Osteocyte (in vitro differentiated cells): Measurements from ENCODE around the gene CADPS. TPM values are rescaled to one million over a fixed set of nuclear protein-coding genes. Genes with fewer than 3 reads are reported as not detected.

ENCODE experiments used
- DNase-seq: peaks from one replicate; pipeline ENCODE4 v3.0.0; 2021; ENCODE audit warnings: mixed read lengths; ENCODE audit not compliant: unreplicated experiment; ENCODE audit errors: extremely low spot score
- H3K27ac Mint-ChIP-seq: one replicate; pipeline ENCODE4 v1.8.0; 2021; ENCODE audit warnings: mild to moderate bottlenecking, mixed read lengths; ENCODE audit not compliant: unreplicated experiment
- H3K27me3 Mint-ChIP-seq: one replicate; pipeline ENCODE4 v1.8.0; 2021; ENCODE audit warnings: mixed read lengths; ENCODE audit not compliant: unreplicated experiment
- H3K36me3 Mint-ChIP-seq: one replicate; pipeline ENCODE4 v1.8.0; 2021; ENCODE audit warnings: mixed read lengths; ENCODE audit not compliant: unreplicated experiment
- H3K4me1 Mint-ChIP-seq: one replicate; pipeline ENCODE4 v1.8.0; 2021; ENCODE audit warnings: mixed read lengths; ENCODE audit not compliant: unreplicated experiment
- H3K4me3 Mint-ChIP-seq: one replicate; pipeline ENCODE4 v1.8.0; 2021; ENCODE audit warnings: mild to moderate bottlenecking, moderate library complexity, mixed read lengths; ENCODE audit not compliant: unreplicated experiment
- H3K9me3 Mint-ChIP-seq: one replicate; pipeline ENCODE4 v1.8.0; 2021; ENCODE audit warnings: mixed read lengths; ENCODE audit not compliant: unreplicated experiment
- CTCF ChIP-seq: fragments of 200-600 bp; sonication (generic); IDR thresholded peaks from 2 replicates; pipeline ENCODE4 v1.5.0; 2021; ENCODE audit warnings: antibody characterized with exemption, mild to moderate bottlenecking, moderate library complexity
- total RNA-seq: library from RNA; stranded (reverse); gene quantifications from 2 replicates; pipeline ENCODE4 v1.2.1, GENCODE V29; 2021

CADPS gene
- total RNA-seq, 1 donor from 2014 or later = not detected

GRCh38 chr3:62705721-62706120 lies 169.5 kb downstream of the CADPS start:
- no peak for TF ChIP-seq CTCF
- no peak for DNase-seq
- H3K36me3 Mint-ChIP-seq = no peaks in the 10 kb centered on the region
- H3K4me3 Mint-ChIP-seq = no peak overlapping the region
- no peaks in the 10 kb centered on the region for H3K27me3 Mint-ChIP-seq
- no peak overlapping the region for H3K27ac Mint-ChIP-seq
- no peaks in the 10 kb centered on the region for H3K4me1 Mint-ChIP-seq
- no peaks in the 10 kb centered on the region for H3K9me3 Mint-ChIP-seq

- Mint-ChIP-seq H3K4me3 (no peak overlapping the region), H3K27ac (no peak overlapping the region), H3K4me1 (no peaks in the 10 kb centered on the region), H3K9me3 (no peaks in the 10 kb centered on the region), H3K36me3 (no peaks in the 10 kb centered on the region), H3K27me3 (no peaks in the 10 kb centered on the region)
- no peak for DNase-seq
- TF ChIP-seq CTCF = no peak
Observed at GRCh38 chr3:62703451-62704167, 171.6 kb downstream of the CADPS start.

GRCh38 chr3:62700357-62700756 lies 174.9 kb downstream of the CADPS start:
- Mint-ChIP-seq H3K36me3 (no peaks in the 10 kb centered on the region), H3K4me1 (no peaks in the 10 kb centered on the region), H3K27me3 (no peaks in the 10 kb centered on the region), H3K4me3 (no peak overlapping the region), H3K9me3 (no peaks in the 10 kb centered on the region), H3K27ac (no peak overlapping the region)
- no peak for DNase-seq
- no peak for TF ChIP-seq CTCF

- no peak overlapping the region for H3K4me3 Mint-ChIP-seq
- no peaks in the 10 kb centered on the region for H3K27me3 Mint-ChIP-seq
- no peak for DNase-seq
- H3K4me1 Mint-ChIP-seq = no peaks in the 10 kb centered on the region
- H3K9me3 Mint-ChIP-seq = no peaks in the 10 kb centered on the region
- no peaks in the 10 kb centered on the region for H3K36me3 Mint-ChIP-seq
- no peak overlapping the region for H3K27ac Mint-ChIP-seq
- no peak for TF ChIP-seq CTCF
Observed at GRCh38 chr3:62699728-62700127, 175.5 kb downstream of the CADPS start.

- TF ChIP-seq CTCF = no peak
- Mint-ChIP-seq H3K4me3 (no peak overlapping the region), H3K27ac (no peak overlapping the region)
Observed at GRCh38 chr3:62696011-62696410, 179.2 kb downstream of the CADPS start.

More at GRCh38 chr3:62696011-62696410, 179.2 kb downstream of the CADPS start:
- Mint-ChIP-seq H3K9me3 (no peaks in the 10 kb centered on the region), H3K36me3 (no peaks in the 10 kb centered on the region), H3K27me3 (no peaks in the 10 kb centered on the region), H3K4me1 (no peaks in the 10 kb centered on the region)
- no peak for DNase-seq
